Nephron progenitor cell (in vitro differentiated cells): ENCODE measurements around the gene KIF5C.

Experiments
- DNase-seq: peaks from one replicate; pipeline ENCODE4 v3.0.0; 2021
- H3K27ac Mint-ChIP-seq: 2 replicates; pipeline ENCODE4 v1.8.0; 2021; ENCODE audit warnings: mild to moderate bottlenecking, moderate library complexity, mixed read lengths
- H3K27me3 Mint-ChIP-seq: 2 replicates; pipeline ENCODE4 v1.8.0; 2021; ENCODE audit warnings: mild to moderate bottlenecking, low read depth, mixed read lengths; ENCODE audit not compliant: poor library complexity
- H3K36me3 Mint-ChIP-seq: 2 replicates; pipeline ENCODE4 v1.8.0; 2021; ENCODE audit warnings: low read depth, mixed read lengths
- H3K4me1 Mint-ChIP-seq: 2 replicates; pipeline ENCODE4 v1.8.0; 2021; ENCODE audit warnings: mixed read lengths
- H3K4me3 Mint-ChIP-seq: 2 replicates; pipeline ENCODE4 v1.8.0; 2021; ENCODE audit warnings: mild to moderate bottlenecking, moderate library complexity, mixed read lengths
- H3K9me3 Mint-ChIP-seq: 2 replicates; pipeline ENCODE4 v1.8.0; 2021; ENCODE audit warnings: mild to moderate bottlenecking, moderate library complexity, mixed read lengths
- CTCF ChIP-seq: fragments of 200-600 bp; sonication (generic); IDR thresholded peaks from 2 replicates; pipeline ENCODE4 v1.5.0; 2021; ENCODE audit warnings: antibody characterized with exemption

The KIF5C gene

GRCh38 chr2:149021271-149021719, 146.3 kb downstream of the KIF5C start:
- Mint-ChIP-seq H3K27me3 (no peaks in the 10 kb centered on the region), H3K9me3 (no peaks in the 10 kb centered on the region), H3K27ac (no peak overlapping the region), H3K4me3 (no peak overlapping the region), H3K36me3 (peaks cover 11% of the 10 kb centered on the region), H3K4me1 (peaks cover 49% of the 10 kb centered on the region)
- TF ChIP-seq CTCF, result no peak
- no peak for DNase-seq

GRCh38 chr2:149021761-149022160, 146.7 kb downstream of the KIF5C start:
- Mint-ChIP-seq H3K36me3 (peaks cover 11% of the 10 kb centered on the region), H3K27ac (no peak overlapping the region), H3K27me3 (no peaks in the 10 kb centered on the region), H3K9me3 (no peaks in the 10 kb centered on the region), H3K4me1 (peaks cover 48% of the 10 kb centered on the region), H3K4me3 (no peak overlapping the region)
- no peak for DNase-seq
- no peak for TF ChIP-seq CTCF

- TF ChIP-seq CTCF, result no peak
- Mint-ChIP-seq H3K36me3 (peaks cover 11% of the 10 kb centered on the region), H3K27ac (peak overlapping the region; percentile 24), H3K9me3 (no peaks in the 10 kb centered on the region), H3K4me3 (no peak overlapping the region), H3K27me3 (no peaks in the 10 kb centered on the region), H3K4me1 (peaks cover 52% of the 10 kb centered on the region)
- no peak for DNase-seq
These were observed 148.1 kb downstream of the KIF5C start for GRCh38 chr2:149023091-149023490.

- Mint-ChIP-seq H3K4me1 (peaks cover 47% of the 10 kb centered on the region), H3K36me3 (peaks cover 5% of the 10 kb centered on the region), H3K4me3 (no peak overlapping the region), H3K9me3 (no peaks in the 10 kb centered on the region), H3K27ac (peak overlapping the region; percentile 59), H3K27me3 (no peaks in the 10 kb centered on the region)
- no peak for DNase-seq
- TF ChIP-seq CTCF, result no peak
These were observed 152.7 kb downstream of the KIF5C start for GRCh38 chr2:149027590-149028250.

GRCh38 chr2:149028377-149028776, 153.3 kb downstream of the KIF5C start:
- H3K4me3 Mint-ChIP-seq, result no peak overlapping the region
- H3K27me3 Mint-ChIP-seq, result no peaks in the 10 kb centered on the region
- H3K4me1 Mint-ChIP-seq, result peaks cover 52% of the 10 kb centered on the region
- DNase-seq, result no peak
- H3K36me3 Mint-ChIP-seq, result no peaks in the 10 kb centered on the region
- H3K9me3 Mint-ChIP-seq, result no peaks in the 10 kb centered on the region
- no peak for TF ChIP-seq CTCF
- no peak overlapping the region for H3K27ac Mint-ChIP-seq

GRCh38 chr2:149028891-149029290, 153.9 kb downstream of the KIF5C start:
- peaks cover 58% of the 10 kb centered on the region for H3K4me1 Mint-ChIP-seq
- H3K36me3 Mint-ChIP-seq, result no peaks in the 10 kb centered on the region
- no peaks in the 10 kb centered on the region for H3K27me3 Mint-ChIP-seq
- no peaks in the 10 kb centered on the region for H3K9me3 Mint-ChIP-seq
- no peak overlapping the region for H3K27ac Mint-ChIP-seq
- DNase-seq, result no peak
- H3K4me3 Mint-ChIP-seq, result no peak overlapping the region
- no peak for TF ChIP-seq CTCF
